SH-SY5Y (cell line): ENCODE results near the gene CAV3.

ENCODE experiments used
- GATA2 ChIP-seq: IDR thresholded peaks from 2 replicates; pipeline ENCODE4 v1.6.1; 2011; ENCODE audit warnings: mild to moderate bottlenecking, low read depth, low read length
- GATA3 ChIP-seq: IDR thresholded peaks from 2 replicates; pipeline ENCODE4 v1.6.1; 2011; ENCODE audit warnings: low read depth, mild to moderate bottlenecking, low read length, moderate library complexity

DNA sequence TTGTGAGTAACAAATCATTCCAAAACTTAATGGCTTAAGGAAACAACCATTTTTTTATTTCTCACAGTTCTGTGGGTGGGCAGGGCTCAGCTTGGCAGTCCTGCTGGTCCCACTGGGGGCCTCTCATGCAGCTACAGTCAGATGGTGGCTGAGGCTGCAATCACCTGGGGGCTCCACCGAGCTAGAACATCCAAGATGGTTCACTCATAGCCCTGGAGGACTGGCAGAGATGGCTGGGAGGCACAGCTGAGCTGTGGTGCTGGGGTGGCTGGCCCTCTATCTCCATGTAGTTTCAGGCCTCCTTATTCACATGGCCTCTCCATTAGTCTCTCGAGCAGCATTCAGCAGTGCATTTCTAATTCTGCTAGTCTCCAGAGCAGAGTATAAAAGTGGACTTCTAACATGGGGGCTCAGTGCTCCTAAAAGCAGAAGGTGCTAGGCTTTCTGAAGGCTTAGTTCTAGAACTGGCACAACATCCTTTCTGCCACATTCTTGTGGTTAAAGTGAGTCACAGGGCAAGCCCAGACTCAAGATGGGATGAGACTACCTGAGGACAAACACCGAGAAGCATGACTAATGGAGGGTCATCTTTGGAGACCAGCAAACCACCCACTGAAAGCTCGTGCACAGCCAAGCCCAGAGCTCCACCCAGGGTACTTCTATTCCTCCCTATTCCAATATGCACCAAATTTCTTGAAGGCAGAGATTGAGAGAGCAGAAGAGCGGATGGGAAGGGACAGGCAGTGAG, 6.3 kb downstream of the CAV3 start:
- no peak for TF ChIP-seq GATA2
- TF ChIP-seq GATA3 = no peak
